CD8-positive, alpha-beta memory T cell (primary cell): ENCODE results near the gene RAP1GAP2. TPM values are rescaled to one million over a fixed set of nuclear protein-coding genes. Genes with fewer than 3 reads are reported as not detected.

Source experiments
- CTCF ChIA-PET: fragments of 350-600 bp; sonication (Branson Sonifier 250); formaldehyde crosslinking; loops from one replicate; lab custom pipeline; 2021; ENCODE audit warnings: antibody characterized with exemption; lab: Charles Lee
- POLR2A ChIA-PET: fragments of 350-600 bp; sonication (Branson Sonifier 250); formaldehyde crosslinking; loops from one replicate; lab custom pipeline; 2021; ENCODE audit warnings: antibody characterized with exemption; lab: Charles Lee
- DNase-seq, 5 donors: peaks; one replicate each; pipeline versions ENCODE4 v3.0.0 to v3.0.0-alpha.2; 2020 to 2022; ENCODE audit warnings: mixed read lengths in 1 of 5
- H3K27ac ChIP-seq: one replicate; pipeline ENCODE4 v1.7.0; 2013; ENCODE audit warnings: low read depth, mild to moderate bottlenecking, low read length, moderate library complexity
- H3K27me3 ChIP-seq: 2 replicates; pipeline ENCODE4 v1.7.0; 2013; ENCODE audit warnings: low read length, mild to moderate bottlenecking; ENCODE audit not compliant: insufficient read depth, poor library complexity, severe bottlenecking
- H3K36me3 ChIP-seq: 2 replicates; pipeline ENCODE4 v1.7.0; 2013; ENCODE audit warnings: mild to moderate bottlenecking, low read length, moderate library complexity; ENCODE audit not compliant: insufficient read depth
- H3K4me1 ChIP-seq: 2 replicates; pipeline ENCODE4 v1.7.0; 2013; ENCODE audit warnings: mild to moderate bottlenecking, low read length, moderate library complexity; ENCODE audit not compliant: insufficient read depth
- H3K4me3 ChIP-seq: 2 replicates; pipeline ENCODE4 v1.7.0; 2013; ENCODE audit warnings: mild to moderate bottlenecking, low read length
- H3K9me3 ChIP-seq: 2 replicates; pipeline ENCODE4 v1.7.0; 2013; ENCODE audit warnings: mild to moderate bottlenecking, low read length
- H3K27ac Mint-ChIP-seq, 8 donors: one replicate each; pipeline ENCODE4 v1.8.0; 2020 to 2021; ENCODE audit warnings: mixed read lengths in 8 of 8, mild to moderate bottlenecking in 6 of 8, inconsistent platforms in 3 of 8, moderate library complexity in 3 of 8
- H3K27me3 Mint-ChIP-seq, 2 donors: one replicate each; pipeline ENCODE4 v1.8.0; 2020 to 2021; ENCODE audit warnings: mixed read lengths in 2 of 2, mild to moderate bottlenecking in 1 of 2, moderate library complexity in 1 of 2
- H3K36me3 Mint-ChIP-seq, 3 donors: one replicate each; pipeline ENCODE4 v1.8.0; 2020 to 2021; ENCODE audit warnings: mixed read lengths in 3 of 3, inconsistent platforms in 1 of 3, mild to moderate bottlenecking in 1 of 3
- H3K4me1 Mint-ChIP-seq, 3 donors: one replicate each; pipeline ENCODE4 v1.8.0; 2020 to 2021; ENCODE audit warnings: mixed read lengths in 3 of 3, inconsistent platforms in 1 of 3, mild to moderate bottlenecking in 1 of 3
- H3K4me3 Mint-ChIP-seq, 7 donors: one replicate each; pipeline ENCODE4 v1.8.0; 2020 to 2021; ENCODE audit warnings: mixed read lengths in 7 of 7, mild to moderate bottlenecking in 6 of 7, moderate library complexity in 4 of 7, inconsistent platforms in 2 of 7
- H3K9me3 Mint-ChIP-seq, 5 donors: one replicate each; pipeline ENCODE4 v1.8.0; 2020 to 2022; ENCODE audit warnings: mixed read lengths in 5 of 5, mild to moderate bottlenecking in 3 of 5, moderate library complexity in 2 of 5, inconsistent platforms in 1 of 5
- polyA plus RNA-seq: library from polyadenylated mRNA; unstranded; fragments of 300-500 nt; fragmentation: Illumina TruSeq; gene quantifications from one replicate; pipeline ENCODE4 v1.2.3, GENCODE V29; 2021
- total RNA-seq, 2 experiments: library from RNA; stranded (reverse); gene quantifications; one replicate each; pipeline ENCODE4 v1.2.3, GENCODE V29; 2021

RAP1GAP2 gene
- total and polyA plus RNA-seq, 3 experiments from 2014 or later: 1.2 to 6.3 (median 1.4) TPM

GRCh38 chr17:2946144-2946543 is 149.9 kb downstream of the RAP1GAP2 start:
- Mint-ChIP-seq H3K4me3 (no peak overlapping the region), H3K4me1 (peaks cover 39 to 44% (median 42%) of the 10 kb centered on the region in 3 donors), H3K27ac (peak overlapping the region in 3 of 8 donors; percentile 18 to 63 (median 20)), H3K27me3 (peaks cover 0 to 2% of the 10 kb centered on the region in 2 donors), H3K9me3 (no peaks in the 10 kb centered on the region), H3K36me3 (peaks cover 2 to 8% (median 2%) of the 10 kb centered on the region in 3 donors)
- H3K4me1 ChIP-seq: peaks cover 22% of the 10 kb centered on the region
- H3K27me3 ChIP-seq: no peaks in the 10 kb centered on the region
- no peak for DNase-seq
- H3K4me3 ChIP-seq: no peak overlapping the region
- no peaks in the 10 kb centered on the region for H3K9me3 ChIP-seq
- ChIA-PET POLR2A (no interaction called here), CTCF (no interaction called here)
- H3K27ac ChIP-seq: no peak overlapping the region
- no peaks in the 10 kb centered on the region for H3K36me3 ChIP-seq

GRCh38 chr17:2947588-2947950 is 151.3 kb downstream of the RAP1GAP2 start:
- no peak overlapping the region for H3K27ac ChIP-seq
- ChIA-PET POLR2A (no interaction called here), CTCF (no interaction called here)
- no peak for DNase-seq
- peaks cover 2 to 10% (median 3%) of the 10 kb centered on the region in 3 donors for H3K36me3 Mint-ChIP-seq
- H3K27me3 Mint-ChIP-seq: peaks cover 0 to 2% of the 10 kb centered on the region in 2 donors
- H3K9me3 ChIP-seq: no peaks in the 10 kb centered on the region
- H3K4me3 ChIP-seq: no peak overlapping the region
- H3K36me3 ChIP-seq: no peaks in the 10 kb centered on the region
- no peaks in the 10 kb centered on the region for H3K9me3 Mint-ChIP-seq
- H3K4me3 Mint-ChIP-seq: no peak overlapping the region
- peaks cover 22% of the 10 kb centered on the region for H3K4me1 ChIP-seq
- H3K4me1 Mint-ChIP-seq: peaks cover 41 to 47% (median 46%) of the 10 kb centered on the region in 3 donors
- peak overlapping the region in 2 of 8 donors; percentile 0 to 60 for H3K27ac Mint-ChIP-seq
- H3K27me3 ChIP-seq: no peaks in the 10 kb centered on the region

GRCh38 chr17:2947996-2948550 is 151.8 kb downstream of the RAP1GAP2 start:
- H3K36me3 Mint-ChIP-seq: peaks cover 2 to 10% (median 3%) of the 10 kb centered on the region in 3 donors
- peaks cover 39 to 43% (median 43%) of the 10 kb centered on the region in 3 donors for H3K4me1 Mint-ChIP-seq
- POLR2A ChIA-PET: no interaction called here
- Histone ChIP-seq H3K27me3 (no peaks in the 10 kb centered on the region), H3K4me3 (no peak overlapping the region), H3K9me3 (no peaks in the 10 kb centered on the region), H3K27ac (no peak overlapping the region), H3K4me1 (peaks cover 22% of the 10 kb centered on the region), H3K36me3 (no peaks in the 10 kb centered on the region)
- H3K4me3 Mint-ChIP-seq: no peak overlapping the region
- no peak for DNase-seq
- CTCF ChIA-PET: no interaction called here
- H3K27ac Mint-ChIP-seq: peak overlapping the region in 1 of 8 donors; percentile 0
- peaks cover 0 to 2% of the 10 kb centered on the region in 2 donors for H3K27me3 Mint-ChIP-seq
- H3K9me3 Mint-ChIP-seq: no peaks in the 10 kb centered on the region

- CTCF ChIA-PET: no interaction called here
Measured at GRCh38 chr17:2948721-2949468, 152.7 kb downstream of the RAP1GAP2 start.

GRCh38 chr17:2949469-2950044 is 153.3 kb downstream of the RAP1GAP2 start:
- Histone ChIP-seq H3K4me1 (peaks cover 11% of the 10 kb centered on the region), H3K27ac (no peak overlapping the region), H3K9me3 (no peaks in the 10 kb centered on the region), H3K4me3 (no peak overlapping the region), H3K36me3 (no peaks in the 10 kb centered on the region), H3K27me3 (no peaks in the 10 kb centered on the region)
- no peak for DNase-seq
- peaks cover 0 to 2% of the 10 kb centered on the region in 2 donors for H3K27me3 Mint-ChIP-seq
- H3K27ac Mint-ChIP-seq: peak overlapping the region in 1 of 8 donors; percentile 92
- no peaks in the 10 kb centered on the region for H3K9me3 Mint-ChIP-seq
- H3K4me1 Mint-ChIP-seq: peaks cover 28 to 35% (median 28%) of the 10 kb centered on the region in 3 donors
- H3K4me3 Mint-ChIP-seq: no peak overlapping the region
- ChIA-PET CTCF (no interaction called here), POLR2A (no interaction called here)
- H3K36me3 Mint-ChIP-seq: peaks cover 2 to 10% (median 3%) of the 10 kb centered on the region in 3 donors

More at GRCh38 chr17:2948721-2949468, 152.7 kb downstream of the RAP1GAP2 start:
- Histone ChIP-seq H3K27me3 (no peaks in the 10 kb centered on the region), H3K27ac (no peak overlapping the region), H3K4me3 (no peak overlapping the region), H3K36me3 (no peaks in the 10 kb centered on the region), H3K9me3 (no peaks in the 10 kb centered on the region), H3K4me1 (peaks cover 18% of the 10 kb centered on the region)
- H3K27me3 Mint-ChIP-seq: peaks cover 0 to 2% of the 10 kb centered on the region in 2 donors
- H3K4me1 Mint-ChIP-seq: peaks cover 34 to 40% (median 34%) of the 10 kb centered on the region in 3 donors
- H3K36me3 Mint-ChIP-seq: peaks cover 2 to 10% (median 3%) of the 10 kb centered on the region in 3 donors
- POLR2A ChIA-PET: no interaction called here
- no peaks in the 10 kb centered on the region for H3K9me3 Mint-ChIP-seq
- DNase-seq: no peak
- H3K4me3 Mint-ChIP-seq: no peak overlapping the region
- H3K27ac Mint-ChIP-seq: no peak overlapping the region

- Histone ChIP-seq H3K27ac (no peak overlapping the region), H3K4me3 (no peak overlapping the region), H3K27me3 (no peaks in the 10 kb centered on the region), H3K4me1 (peaks cover 13% of the 10 kb centered on the region), H3K36me3 (no peaks in the 10 kb centered on the region), H3K9me3 (no peaks in the 10 kb centered on the region)
- H3K27ac Mint-ChIP-seq: peak overlapping the region in 4 of 8 donors; percentile 23 to 58 (median 38)
- H3K36me3 Mint-ChIP-seq: peaks cover 2 to 10% (median 3%) of the 10 kb centered on the region in 3 donors
- POLR2A ChIA-PET: no interaction called here
- H3K4me1 Mint-ChIP-seq: peaks cover 34 to 41% (median 34%) of the 10 kb centered on the region in 3 donors
- DNase-seq: no peak
- peaks cover 0 to 2% of the 10 kb centered on the region in 2 donors for H3K27me3 Mint-ChIP-seq
- no peak overlapping the region for H3K4me3 Mint-ChIP-seq
- H3K9me3 Mint-ChIP-seq: no peaks in the 10 kb centered on the region
- CTCF ChIA-PET: no interaction called here
Measured at GRCh38 chr17:2950846-2951245, 154.6 kb downstream of the RAP1GAP2 start.

- no peaks in the 10 kb centered on the region for H3K36me3 ChIP-seq
- Mint-ChIP-seq H3K27me3 (peaks cover 0 to 3% of the 10 kb centered on the region in 2 donors), H3K4me1 (peaks cover 31 to 42% (median 33%) of the 10 kb centered on the region in 3 donors), H3K36me3 (peaks cover 2 to 10% (median 3%) of the 10 kb centered on the region in 3 donors), H3K4me3 (no peak overlapping the region), H3K9me3 (no peaks in the 10 kb centered on the region), H3K27ac (peak overlapping the region in 1 of 8 donors; percentile 61)
- no peaks in the 10 kb centered on the region for H3K27me3 ChIP-seq
- peaks cover 7% of the 10 kb centered on the region for H3K4me1 ChIP-seq
- DNase-seq: no peak
- no peak overlapping the region for H3K27ac ChIP-seq
- ChIA-PET POLR2A (no interaction called here), CTCF (interaction anchor here (1.2 kb wide), 1 partner anchor 166 kb away, joined by 5 read pairs; no protein-coding TSS in a partner anchor)
- H3K4me3 ChIP-seq: no peak overlapping the region
- no peaks in the 10 kb centered on the region for H3K9me3 ChIP-seq
Measured at GRCh38 chr17:2952174-2952845, 156.1 kb downstream of the RAP1GAP2 start.
